CD14-positive monocyte (primary cell): ENCODE data around the gene PA2G4. TPM values are rescaled to one million over a fixed set of nuclear protein-coding genes. Genes with fewer than 3 reads are reported as not detected.

Experiments used
- DNase-seq, 3 donors: peaks; one replicate each; pipeline ENCODE4 v3.0.0-alpha.2; 2011 to 2022
- H2AFZ ChIP-seq: 2 replicates; pipeline ENCODE4 v1.6.0; 2012; ENCODE audit warnings: mild to moderate bottlenecking, low read depth, low read length, inconsistent platforms; ENCODE audit not compliant: insufficient read depth, poor library complexity, severe bottlenecking
- H3K27ac ChIP-seq, 2 donors: 1 replicate in 1 of 2; 2 replicates in 1 of 2; pipeline ENCODE4 v1.5.1; 2012 to 2013; ENCODE audit warnings: low read length in 2 of 2, control low read depth in 1 of 2, inconsistent platforms in 1 of 2, low read depth in 1 of 2, mild to moderate bottlenecking in 1 of 2
- H3K27me3 ChIP-seq, 2 donors: one replicate each; pipeline versions ENCODE4 v1.6.0 to v1.6.1; 2011 to 2013; ENCODE audit warnings: low read length in 2 of 2; ENCODE audit not compliant: control insufficient read depth in 2 of 2, insufficient read depth in 2 of 2
- H3K36me3 ChIP-seq, 2 donors: replicated peaks in 1 of 2; 1 replicate in 1 of 2; 2 replicates in 1 of 2; pipeline versions ENCODE4 v1.5.1 to v1.6.1; 2012 to 2013; ENCODE audit warnings: low read length in 2 of 2, control low read depth in 1 of 2, inconsistent platforms in 1 of 2, mild to moderate bottlenecking in 1 of 2; ENCODE audit not compliant: insufficient read depth in 2 of 2, control insufficient read depth in 1 of 2
- H3K4me1 ChIP-seq, 2 donors: 1 replicate in 1 of 2; 2 replicates in 1 of 2; pipeline versions ENCODE4 v1.5.1 to v1.6.1; 2012 to 2013; ENCODE audit warnings: low read length in 2 of 2, control low read depth in 1 of 2, inconsistent platforms in 1 of 2, mild to moderate bottlenecking in 1 of 2, moderate library complexity in 1 of 2; ENCODE audit not compliant: insufficient read depth in 2 of 2, control insufficient read depth in 1 of 2
- H3K4me2 ChIP-seq: replicated peaks from 2 replicates; pipeline ENCODE3; 2012; ENCODE audit warnings: low read length, moderate library complexity, mild to moderate bottlenecking; ENCODE audit not compliant: poor library complexity, severe bottlenecking; ENCODE audit errors: extremely low read depth
- H3K4me3 ChIP-seq, 3 experiments: fragments of 200-600 bp in 1 of 3; sonication (generic) in 1 of 3; replicated peaks in 1 of 3; 1 replicate in 2 of 3; 2 replicates in 1 of 3; pipeline ENCODE4 v1.5.1; 2011 to 2013; ENCODE audit warnings: low read length in 3 of 3, mild to moderate bottlenecking in 3 of 3, control low read depth in 2 of 3, low read depth in 2 of 3, inconsistent platforms in 1 of 3, moderate library complexity in 1 of 3
- H3K79me2 ChIP-seq: 2 replicates; pipeline ENCODE4 v1.6.0; 2012; ENCODE audit warnings: mild to moderate bottlenecking, control low read depth, inconsistent platforms, low read length, moderate library complexity; ENCODE audit not compliant: insufficient read depth
- H3K9ac ChIP-seq: 2 replicates; pipeline ENCODE4 v1.6.0; 2017; ENCODE audit warnings: low read length, mild to moderate bottlenecking; ENCODE audit not compliant: insufficient read depth, poor library complexity, severe bottlenecking
- H3K9me3 ChIP-seq, 2 donors: replicated peaks in 1 of 2; 1 replicate in 1 of 2; 2 replicates in 1 of 2; pipeline versions ENCODE4 v1.5.1 to v1.6.1; 2012 to 2013; ENCODE audit warnings: low read length in 2 of 2, control low read depth in 1 of 2; ENCODE audit not compliant: control insufficient read depth in 1 of 2, insufficient read depth in 1 of 2
- H4K20me1 ChIP-seq: 2 replicates; pipeline ENCODE4 v1.6.0; 2012; ENCODE audit warnings: mild to moderate bottlenecking, low read length, control low read depth, moderate library complexity; ENCODE audit not compliant: insufficient read depth
- H3K27ac Mint-ChIP-seq, 7 donors: one replicate each; pipeline ENCODE4 v1.8.0; 2020; ENCODE audit warnings: mild to moderate bottlenecking in 7 of 7, mixed read lengths in 7 of 7, moderate library complexity in 6 of 7, inconsistent platforms in 2 of 7
- H3K27me3 Mint-ChIP-seq, 3 donors: one replicate each; pipeline ENCODE4 v1.8.0; 2021 to 2022; ENCODE audit warnings: low read depth in 3 of 3, mild to moderate bottlenecking in 3 of 3, mixed read lengths in 3 of 3, moderate library complexity in 3 of 3, inconsistent platforms in 1 of 3
- H3K36me3 Mint-ChIP-seq, 2 donors: one replicate each; pipeline ENCODE4 v1.8.0; 2020; ENCODE audit warnings: mixed read lengths in 2 of 2, inconsistent platforms in 1 of 2, mild to moderate bottlenecking in 1 of 2
- H3K4me1 Mint-ChIP-seq: one replicate; pipeline ENCODE4 v1.8.0; 2020; ENCODE audit warnings: mild to moderate bottlenecking, mixed read lengths
- H3K4me3 Mint-ChIP-seq, 2 donors: one replicate each; pipeline ENCODE4 v1.8.0; 2020; ENCODE audit warnings: mild to moderate bottlenecking in 2 of 2, mixed read lengths in 2 of 2, moderate library complexity in 1 of 2
- H3K9me3 Mint-ChIP-seq, 7 donors: one replicate each; pipeline ENCODE4 v1.8.0; 2020 to 2022; ENCODE audit warnings: mixed read lengths in 7 of 7, mild to moderate bottlenecking in 6 of 7, moderate library complexity in 6 of 7, inconsistent platforms in 2 of 7
- CTCF ChIP-seq: fragments of 200-600 bp; IDR thresholded peaks from one replicate; pipeline ENCODE4 v1.8.0; 2022; ENCODE audit warnings: antibody characterized with exemption, mild to moderate bottlenecking
- WGBS: methylation state at CpG from one replicate; pipeline ENCODE4 v1.1.5; 2013; ENCODE audit warnings: missing lambda C conversion rate; ENCODE audit not compliant: insufficient coverage; 5-methylcytosine and 5-hydroxymethylcytosine counted together
- intact Hi-C, 2 donors: fragments of 100-400 bp; cut with micrococcal nuclease; formaldehyde crosslinking; loops; one replicate each; pipeline versions ENCODE4 v1.15.0 to v1.15.1; 2023
- polyA plus RNA-seq, 3 donors: library from polyadenylated mRNA; depleted of rRNA in 1 of 3; unstranded in 2 of 3; stranded (reverse) in 1 of 3; fragments of 300-500 nt in 2 of 3; fragments of >200 nt in 1 of 3; fragmentation: Illumina TruSeq in 2 of 3; gene quantifications; 1 replicate in 2 of 3; 2 replicates in 1 of 3; pipeline ENCODE4 v1.2.3, GENCODE V29; 2012 to 2021

Gene PA2G4
- polyA plus RNA-seq, 3 donors, result 83.0 to 84.2 (median 83.0) TPM

- Histone ChIP-seq H3K9ac (no peak overlapping the region), H3K36me3 (no peaks in the 10 kb centered on the region), H3K9me3 (no peaks in the 10 kb centered on the region), H3K4me1 (peaks cover 20 to 21% of the 10 kb centered on the region in 2 donors), H3K79me2 (no peaks in the 10 kb centered on the region), H4K20me1 (no peaks in the 10 kb centered on the region), H3K4me2 (no peak overlapping the region), H3K4me3 (no peak overlapping the region), H3K27me3 (peaks cover 6 to 36% of the 10 kb centered on the region in 2 donors), H3K27ac (no peak overlapping the region), H2AFZ (no peak overlapping the region)
- intact Hi-C loops, result no loop called here
- Mint-ChIP-seq H3K9me3 (peaks cover 0 to 5% (median 0%) of the 10 kb centered on the region in 7 donors), H3K27me3 (peaks cover 29 to 57% (median 44%) of the 10 kb centered on the region in 3 donors), H3K36me3 (peaks cover 3 to 5% of the 10 kb centered on the region in 2 donors), H3K4me1 (peaks cover 19% of the 10 kb centered on the region), H3K4me3 (peak overlapping the region in 1 of 2 donors; percentile 93), H3K27ac (no peak overlapping the region)
- no peak for TF ChIP-seq CTCF
- no CpG with 5 or more reads among the region's 6 CpGs for WGBS
- no peak for DNase-seq
Observed at GRCh38 chr12:56081393-56082347, 22.7 kb upstream of the PA2G4 start.

- no CpG with 5 or more reads among the region's 2 CpGs for WGBS
- Histone ChIP-seq H3K9ac (no peak overlapping the region), H3K4me2 (no peak overlapping the region), H4K20me1 (no peaks in the 10 kb centered on the region), H3K27ac (no peak overlapping the region), H3K9me3 (no peaks in the 10 kb centered on the region), H2AFZ (no peak overlapping the region), H3K4me1 (peaks cover 20 to 21% of the 10 kb centered on the region in 2 donors), H3K27me3 (peaks cover 6 to 36% of the 10 kb centered on the region in 2 donors), H3K4me3 (no peak overlapping the region), H3K79me2 (no peaks in the 10 kb centered on the region), H3K36me3 (no peaks in the 10 kb centered on the region)
- Mint-ChIP-seq H3K27ac (no peak overlapping the region), H3K4me3 (no peak overlapping the region), H3K4me1 (peaks cover 19% of the 10 kb centered on the region), H3K27me3 (peaks cover 29 to 56% (median 44%) of the 10 kb centered on the region in 3 donors), H3K9me3 (peaks cover 0 to 5% (median 0%) of the 10 kb centered on the region in 7 donors), H3K36me3 (peaks cover 3 to 5% of the 10 kb centered on the region in 2 donors)
- DNase-seq, result no peak
- intact Hi-C loops, result no loop called here
- TF ChIP-seq CTCF, result no peak
Observed at GRCh38 chr12:56082382-56082781, 22.0 kb upstream of the PA2G4 start.
